ENCODE measurements around the gene CNPY2.
"Not testable (repeated sequence)": the region's sequence is repeated elsewhere in the genome, so short reads cannot be mapped to it uniquely, and the experiment has no call there.

CNPY2 gene

DNA sequence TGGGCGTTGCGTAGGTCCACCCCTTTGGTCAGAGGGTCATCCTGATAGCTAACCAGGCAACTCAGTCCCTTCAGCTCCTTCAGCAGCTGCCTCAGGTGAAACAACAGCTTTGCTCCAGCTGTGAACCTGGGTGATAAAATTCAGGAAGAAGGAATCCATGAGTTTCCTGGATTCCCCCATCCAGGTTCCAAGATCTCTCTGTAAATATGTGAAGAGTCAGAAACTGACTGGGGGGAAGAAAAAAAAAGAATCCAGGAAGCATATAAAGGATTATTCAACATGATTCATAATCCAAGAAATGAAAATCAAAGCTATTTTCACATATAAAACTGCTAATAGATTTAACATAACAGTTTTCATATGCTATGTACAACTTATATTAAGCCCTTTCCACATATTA lies 35.5 kb upstream of the CNPY2 start:
- no peak for DNase-seq (ENCODE audit: extremely low read depth, low read depth)
- TF ChIP-seq, protein P1, sequence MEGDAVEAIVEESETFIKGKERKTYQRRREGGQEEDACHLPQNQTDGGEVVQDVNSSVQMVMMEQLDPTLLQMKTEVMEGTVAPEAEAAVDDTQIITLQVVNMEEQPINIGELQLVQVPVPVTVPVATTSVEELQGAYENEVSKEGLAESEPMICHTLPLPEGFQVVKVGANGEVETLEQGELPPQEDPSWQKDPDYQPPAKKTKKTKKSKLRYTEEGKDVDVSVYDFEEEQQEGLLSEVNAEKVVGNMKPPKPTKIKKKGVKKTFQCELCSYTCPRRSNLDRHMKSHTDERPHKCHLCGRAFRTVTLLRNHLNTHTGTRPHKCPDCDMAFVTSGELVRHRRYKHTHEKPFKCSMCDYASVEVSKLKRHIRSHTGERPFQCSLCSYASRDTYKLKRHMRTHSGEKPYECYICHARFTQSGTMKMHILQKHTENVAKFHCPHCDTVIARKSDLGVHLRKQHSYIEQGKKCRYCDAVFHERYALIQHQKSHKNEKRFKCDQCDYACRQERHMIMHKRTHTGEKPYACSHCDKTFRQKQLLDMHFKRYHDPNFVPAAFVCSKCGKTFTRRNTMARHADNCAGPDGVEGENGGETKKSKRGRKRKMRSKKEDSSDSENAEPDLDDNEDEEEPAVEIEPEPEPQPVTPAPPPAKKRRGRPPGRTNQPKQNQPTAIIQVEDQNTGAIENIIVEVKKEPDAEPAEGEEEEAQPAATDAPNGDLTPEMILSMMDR (IDR thresholded peaks at IDR 0.05; ENCODE audit: low read depth, low read length, missing control alignments), result no peak
- H3K4me3 ChIP-seq (replicated peaks; ENCODE audit: low read depth, low read length), result no peak overlapping the region

DNA sequence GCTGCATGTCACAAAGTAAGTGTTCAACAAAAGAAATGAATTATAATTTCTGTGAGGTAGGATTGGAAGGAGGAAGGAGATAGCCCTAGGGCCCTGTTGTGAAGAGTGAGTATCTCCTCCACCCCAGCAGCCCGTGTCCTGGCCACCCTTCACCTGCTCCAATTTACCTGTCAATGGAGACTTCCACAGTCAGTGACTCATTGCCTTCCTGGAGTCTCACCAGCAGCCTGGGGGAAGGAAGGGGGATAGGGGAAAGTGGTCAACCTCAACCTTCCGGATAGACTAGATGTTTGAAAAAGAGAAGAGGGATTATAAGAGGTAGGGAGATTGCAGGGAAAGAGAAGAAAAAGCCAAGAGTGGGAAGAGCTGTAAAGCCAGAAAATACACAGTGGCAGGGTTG lies 34.9 kb upstream of the CNPY2 start:
- TF ChIP-seq, protein P1 (IDR thresholded peaks at IDR 0.05; ENCODE audit: low read depth, low read length, missing control alignments), result no peak
- H3K4me3 ChIP-seq (replicated peaks; ENCODE audit: low read depth, low read length), result no peak overlapping the region
- DNase-seq (ENCODE audit: extremely low read depth, low read depth), result no peak

DNA sequence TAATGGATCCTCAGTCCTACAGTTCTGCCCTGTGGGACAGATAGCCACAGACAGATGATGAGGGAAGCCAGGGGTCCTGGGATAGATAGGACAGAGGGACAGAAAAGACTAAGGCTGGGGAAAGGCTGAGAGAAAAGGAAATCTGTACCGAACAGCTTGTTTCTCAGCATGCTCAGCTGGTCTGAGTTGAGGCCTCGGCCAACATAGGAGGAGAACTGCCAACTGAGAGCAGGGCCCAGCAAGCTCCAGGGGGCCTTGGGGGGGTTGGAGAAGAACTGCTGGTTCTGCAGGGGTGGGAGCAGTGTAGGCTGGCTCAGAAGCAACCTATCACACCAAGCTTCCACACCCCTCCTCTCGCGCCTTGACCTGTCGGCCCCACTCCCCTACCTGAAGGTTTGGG lies 33.0 kb upstream of the CNPY2 start:
- TF ChIP-seq, protein P1 (IDR thresholded peaks at IDR 0.05; ENCODE audit: low read depth, low read length, missing control alignments), result no peak
- DNase-seq (ENCODE audit: extremely low read depth, low read depth), result no peak
- H3K4me3 ChIP-seq (replicated peaks; ENCODE audit: low read depth, low read length), result no peak overlapping the region

DNA sequence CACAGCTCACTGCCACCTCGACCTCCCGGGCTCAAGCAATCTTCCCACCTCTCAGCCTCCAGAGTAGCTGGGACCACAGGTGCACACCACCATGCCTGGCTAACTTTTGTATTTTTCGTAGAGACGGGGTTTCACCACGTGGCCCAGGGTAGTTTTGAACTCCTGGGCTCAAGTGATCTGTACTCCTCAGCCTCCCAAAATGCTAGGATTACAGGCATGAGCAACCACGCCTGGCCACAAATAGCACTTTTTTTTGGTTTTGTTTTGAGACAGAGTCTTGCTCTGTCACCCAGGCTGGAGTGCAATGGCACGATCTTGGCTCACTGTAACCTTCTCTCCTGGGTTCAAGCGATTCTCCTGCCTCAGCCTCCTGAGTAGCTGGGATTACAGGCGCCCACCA lies 31.5 kb upstream of the CNPY2 start:
- not testable (repeated sequence) for DNase-seq (ENCODE audit: extremely low read depth, low read depth); H3K4me3 ChIP-seq (replicated peaks; ENCODE audit: low read depth, low read length)

DNA sequence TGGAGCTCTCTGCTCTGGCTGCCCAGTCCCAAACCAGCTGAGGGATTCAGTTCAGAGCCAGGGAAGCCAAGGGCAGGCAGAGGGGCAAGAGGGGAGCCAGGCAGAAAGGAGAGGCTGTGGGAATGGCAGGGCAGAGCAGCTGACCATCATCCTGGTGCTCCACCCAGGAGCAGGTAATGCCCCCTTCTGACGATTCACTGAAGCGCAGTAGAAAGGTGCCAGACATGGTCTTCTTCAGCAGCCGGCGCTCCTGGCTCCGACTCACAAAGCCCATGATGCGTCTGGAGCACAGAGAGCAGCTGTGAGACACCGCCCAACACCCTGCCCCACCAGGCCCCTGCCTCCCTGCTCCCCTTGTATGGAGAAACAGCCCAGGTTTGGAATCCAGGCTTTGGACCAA lies 30.9 kb upstream of the CNPY2 start:
- DNase-seq (ENCODE audit: extremely low read depth, low read depth), result no peak
- H3K4me3 ChIP-seq (replicated peaks; ENCODE audit: low read depth, low read length), result no peak overlapping the region
- TF ChIP-seq, protein P1 (IDR thresholded peaks at IDR 0.05; ENCODE audit: low read depth, low read length, missing control alignments), result no peak

DNA sequence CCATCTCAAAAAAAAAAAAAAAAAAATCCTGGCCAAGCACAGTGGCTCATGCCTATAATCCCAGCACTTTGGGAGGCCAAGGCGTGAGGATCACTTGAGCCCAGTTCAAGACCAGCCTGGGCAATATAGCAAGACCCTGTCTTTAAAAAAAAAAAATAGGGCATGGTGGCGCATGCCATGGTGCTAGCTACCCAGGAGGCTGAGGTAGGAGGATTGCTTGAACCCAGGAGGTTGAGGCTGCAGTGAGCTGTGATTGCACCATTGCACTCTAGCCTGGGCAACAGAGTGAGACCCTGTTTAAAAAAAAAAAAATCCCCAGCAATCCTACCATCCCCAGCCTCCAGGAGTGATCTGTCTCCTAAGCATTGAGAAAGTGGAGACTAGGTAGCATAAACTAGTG lies 26.5 kb upstream of the CNPY2 start:
- not testable (repeated sequence) for DNase-seq (ENCODE audit: extremely low read depth, low read depth); H3K4me3 ChIP-seq (replicated peaks; ENCODE audit: low read depth, low read length)

DNA sequence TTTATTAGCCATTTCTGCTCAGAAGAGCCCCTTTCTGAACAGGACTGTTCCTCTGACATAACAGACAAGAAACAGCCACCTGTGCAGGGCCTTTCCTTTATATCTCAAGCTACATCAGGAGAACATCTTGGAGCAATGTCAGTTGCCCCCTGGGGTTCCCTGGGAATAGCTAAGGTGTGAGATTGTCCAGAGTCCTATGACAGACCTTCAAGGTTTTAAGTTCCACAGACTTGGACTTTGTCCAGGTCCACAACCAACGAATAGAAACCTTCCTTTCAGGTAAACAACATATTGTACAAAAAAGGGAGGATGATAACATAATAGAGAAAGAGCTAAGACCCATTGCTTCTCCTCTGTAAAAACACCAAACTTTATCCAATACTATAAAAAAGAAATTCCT lies 25.8 kb upstream of the CNPY2 start:
- no peak for DNase-seq (ENCODE audit: extremely low read depth, low read depth)
- H3K4me3 ChIP-seq (replicated peaks; ENCODE audit: low read depth, low read length), result no peak overlapping the region
- TF ChIP-seq, protein P1 (IDR thresholded peaks at IDR 0.05; ENCODE audit: low read depth, low read length, missing control alignments), result no peak

DNA sequence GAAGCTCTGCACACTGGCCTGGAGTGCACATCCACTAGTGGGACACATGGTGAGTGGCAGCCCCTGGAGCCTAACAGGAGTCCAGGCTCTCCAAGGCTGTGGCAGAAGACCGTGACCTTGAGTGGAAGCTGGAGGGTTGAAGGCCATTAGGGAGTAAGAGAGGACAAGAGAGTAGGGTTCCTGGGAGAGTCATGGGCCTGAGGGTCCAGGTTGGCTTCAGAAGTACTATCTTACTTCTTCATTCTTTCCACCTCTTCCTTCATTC lies 23.3 kb upstream of the CNPY2 start:
- TF ChIP-seq, protein P1 (IDR thresholded peaks at IDR 0.05; ENCODE audit: low read depth, low read length, missing control alignments), result no peak
- H3K4me3 ChIP-seq (replicated peaks; ENCODE audit: low read depth, low read length), result no peak overlapping the region
- no peak for DNase-seq (ENCODE audit: extremely low read depth, low read depth)
